Adipocyte (in vitro differentiated cells): ENCODE data around the gene ELOVL7.
"Not testable (repeated sequence)": the region's sequence is repeated elsewhere in the genome, so short reads cannot be mapped to it uniquely, and the experiment has no call there.

ENCODE experiments used
- DNase-seq: peaks from one replicate; pipeline ENCODE4 v3.0.0-alpha.2; 2015; ENCODE audit warnings: low read depth
- H3K27me3 ChIP-seq: replicated peaks from 2 replicates; pipeline ENCODE4 v1.7.0; 2013; ENCODE audit warnings: mild to moderate bottlenecking, low read length, moderate library complexity; ENCODE audit not compliant: control insufficient read depth, insufficient read depth
- H3K36me3 ChIP-seq: 2 replicates; pipeline ENCODE4 v1.7.0; 2013; ENCODE audit warnings: low read length, mild to moderate bottlenecking, moderate library complexity; ENCODE audit not compliant: control insufficient read depth, insufficient read depth, severe bottlenecking
- H3K4me1 ChIP-seq: 2 replicates; pipeline ENCODE4 v1.7.0; 2013; ENCODE audit warnings: mild to moderate bottlenecking, low read length, moderate library complexity; ENCODE audit not compliant: control insufficient read depth, insufficient read depth
- H3K4me3 ChIP-seq: 2 replicates; pipeline ENCODE4 v1.7.0; 2013; ENCODE audit warnings: mild to moderate bottlenecking, low read length, moderate library complexity
- H3K9ac ChIP-seq: 2 replicates; pipeline ENCODE4 v1.7.0; 2013; ENCODE audit warnings: mild to moderate bottlenecking, low read length, moderate library complexity
- H3K9me3 ChIP-seq: 2 replicates; pipeline ENCODE4 v1.7.0; 2013; ENCODE audit warnings: mild to moderate bottlenecking, low read length, moderate library complexity; ENCODE audit not compliant: control insufficient read depth

The ELOVL7 gene

DNA sequence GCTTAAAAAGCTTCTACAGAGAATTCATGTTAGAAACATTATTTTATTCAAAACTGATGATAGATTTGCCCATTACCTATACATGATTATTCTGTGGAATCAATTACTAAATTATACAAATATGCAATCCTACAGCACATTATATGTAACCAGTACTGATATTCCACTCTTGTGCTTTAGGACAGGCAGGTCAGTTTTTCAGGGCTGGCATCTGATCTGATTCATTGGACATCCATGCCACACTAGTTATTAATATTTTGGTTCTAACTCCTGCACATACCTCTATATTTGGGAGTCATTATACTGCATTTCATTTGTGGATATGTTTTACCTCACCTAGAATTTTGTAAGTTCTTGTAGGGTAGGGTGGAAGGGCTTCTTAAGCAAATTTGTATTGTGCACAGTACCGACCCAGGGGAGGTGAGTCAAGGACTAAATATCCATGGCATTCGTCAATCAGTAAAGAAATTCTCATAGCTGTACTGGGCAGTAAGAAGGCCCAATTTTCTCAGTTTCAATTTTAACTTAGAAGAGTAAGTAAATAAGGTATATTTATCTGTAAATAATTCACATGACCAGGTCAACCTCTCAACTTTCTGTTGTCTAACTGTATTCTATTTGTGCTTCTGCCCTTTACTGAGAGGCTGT is 33.5 kb downstream of the ELOVL7 start:
- peaks cover 5% of the 10 kb centered on the region for H3K27me3 ChIP-seq

DNA sequence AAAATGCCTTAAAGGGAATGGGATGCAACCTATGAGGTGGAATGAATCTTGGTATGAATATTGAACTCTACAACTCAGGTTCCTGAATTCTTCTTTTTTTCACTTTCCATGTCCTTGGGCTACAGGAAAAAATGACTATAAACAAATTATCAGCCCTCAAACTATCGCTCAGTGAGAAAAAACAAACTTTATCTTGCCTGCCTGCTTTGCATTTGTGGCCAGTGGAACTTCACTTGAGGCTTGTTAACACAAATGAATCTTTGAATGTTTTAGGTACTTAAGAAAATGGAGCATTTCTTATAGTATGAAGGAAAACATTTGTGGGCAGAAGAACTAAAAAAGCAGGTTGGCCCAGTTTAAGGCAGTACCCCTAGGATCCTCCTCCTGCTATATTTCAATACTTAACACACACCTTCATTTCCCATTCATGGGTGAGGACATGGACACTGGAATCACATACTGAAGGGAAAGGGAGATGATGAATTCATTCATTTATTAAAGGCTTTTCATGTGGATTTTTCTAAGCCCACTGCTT is 34.1 kb downstream of the ELOVL7 start:
- no peaks in the 10 kb centered on the region for H3K36me3 ChIP-seq
- H3K9ac ChIP-seq = no peak overlapping the region
- H3K4me3 ChIP-seq = no peak overlapping the region
- H3K4me1 ChIP-seq = no peaks in the 10 kb centered on the region
- H3K27me3 ChIP-seq = peaks cover 5% of the 10 kb centered on the region
- DNase-seq = no peak
- no peaks in the 10 kb centered on the region for H3K9me3 ChIP-seq

More for the DNA sequence above, 33.5 kb downstream of the ELOVL7 start:
- Histone ChIP-seq H3K4me3 (no peak overlapping the region), H3K9me3 (no peaks in the 10 kb centered on the region), H3K36me3 (no peaks in the 10 kb centered on the region), H3K9ac (no peak overlapping the region), H3K4me1 (no peaks in the 10 kb centered on the region)
- peak; percentile 6 for DNase-seq

DNA sequence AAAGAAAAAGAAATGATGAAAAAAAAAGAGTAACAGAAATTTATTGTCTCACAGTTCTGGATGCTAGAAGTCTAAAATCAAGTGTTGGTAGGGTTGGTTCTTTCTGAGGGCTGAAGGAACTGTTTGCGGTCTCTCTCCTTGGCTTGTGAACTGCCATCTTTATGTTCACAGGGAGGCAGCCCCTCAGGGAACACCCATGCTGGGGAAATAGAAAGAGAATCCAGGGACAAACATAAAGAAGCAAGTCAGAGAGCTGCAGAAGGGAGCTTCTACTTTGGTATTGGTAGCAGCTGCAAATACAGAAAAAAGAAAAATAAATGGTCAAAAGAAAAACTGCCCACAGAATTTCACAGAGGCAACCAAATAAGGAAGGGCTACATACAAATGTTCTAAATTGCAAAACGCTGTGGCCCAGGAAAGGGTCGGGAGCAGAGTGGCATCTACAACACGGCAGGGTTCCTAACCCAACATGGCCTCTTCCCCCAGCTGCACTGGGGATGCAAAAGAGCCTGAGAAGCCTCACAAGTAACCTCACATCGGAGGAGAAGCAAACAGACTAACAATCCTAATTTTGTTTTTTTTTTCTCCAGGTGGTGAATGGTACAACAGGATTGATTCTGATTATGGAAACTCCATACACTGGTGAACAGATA is 37.4 kb downstream of the ELOVL7 start:
- Histone ChIP-seq H3K36me3 (no peaks in the 10 kb centered on the region), H3K4me3 (no peak overlapping the region), H3K9ac (no peak overlapping the region), H3K4me1 (no peaks in the 10 kb centered on the region), H3K9me3 (no peaks in the 10 kb centered on the region), H3K27me3 (no peaks in the 10 kb centered on the region)
- no peak for DNase-seq

DNA sequence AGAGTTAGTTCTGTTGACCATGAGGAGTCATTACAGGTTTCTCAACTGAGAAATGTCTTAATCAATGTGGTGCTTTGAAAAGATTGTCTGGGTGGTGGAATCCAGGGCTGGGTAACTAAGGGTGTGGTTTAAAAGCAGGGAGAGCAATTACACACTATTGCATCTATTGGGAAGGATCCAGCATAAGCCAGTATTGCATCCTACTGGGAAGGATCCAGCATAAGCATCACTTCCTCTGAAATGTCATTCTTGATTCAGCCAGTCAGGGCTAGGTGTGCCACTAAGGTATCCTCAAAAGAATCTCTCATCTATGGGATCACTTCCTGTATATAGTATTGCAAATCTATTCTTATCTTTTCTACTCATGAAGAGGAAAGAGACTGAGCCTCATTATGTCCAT is 38.6 kb downstream of the ELOVL7 start:
- Histone ChIP-seq H3K9me3 (no peaks in the 10 kb centered on the region), H3K27me3 (no peaks in the 10 kb centered on the region), H3K4me1 (no peaks in the 10 kb centered on the region), H3K9ac (no peak overlapping the region), H3K36me3 (no peaks in the 10 kb centered on the region), H3K4me3 (no peak overlapping the region)
- DNase-seq = no peak

DNA sequence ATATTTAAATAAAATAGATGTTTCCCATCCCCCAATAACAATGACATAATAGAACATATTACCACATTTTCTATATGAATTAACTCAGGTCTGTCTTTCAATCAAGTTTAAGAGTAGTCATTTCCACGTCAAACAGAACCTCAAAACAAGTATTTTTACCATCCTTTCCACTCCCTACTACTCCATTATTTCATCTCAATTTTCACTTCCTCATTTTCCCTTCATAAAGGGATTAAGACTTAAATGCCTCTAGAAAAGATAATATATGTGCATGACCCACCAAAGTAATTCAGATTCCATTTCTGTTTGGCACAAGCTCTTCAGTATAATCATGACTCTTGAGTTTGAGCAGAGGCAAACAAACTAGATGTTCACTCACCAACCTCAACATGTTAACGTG is 40.4 kb downstream of the ELOVL7 start:
- H3K9me3 ChIP-seq = no peaks in the 10 kb centered on the region
- H3K36me3 ChIP-seq = no peaks in the 10 kb centered on the region
- H3K4me3 ChIP-seq = no peak overlapping the region
- H3K9ac ChIP-seq = no peak overlapping the region
- H3K4me1 ChIP-seq = no peaks in the 10 kb centered on the region
- DNase-seq = no peak
- H3K27me3 ChIP-seq = no peaks in the 10 kb centered on the region

DNA sequence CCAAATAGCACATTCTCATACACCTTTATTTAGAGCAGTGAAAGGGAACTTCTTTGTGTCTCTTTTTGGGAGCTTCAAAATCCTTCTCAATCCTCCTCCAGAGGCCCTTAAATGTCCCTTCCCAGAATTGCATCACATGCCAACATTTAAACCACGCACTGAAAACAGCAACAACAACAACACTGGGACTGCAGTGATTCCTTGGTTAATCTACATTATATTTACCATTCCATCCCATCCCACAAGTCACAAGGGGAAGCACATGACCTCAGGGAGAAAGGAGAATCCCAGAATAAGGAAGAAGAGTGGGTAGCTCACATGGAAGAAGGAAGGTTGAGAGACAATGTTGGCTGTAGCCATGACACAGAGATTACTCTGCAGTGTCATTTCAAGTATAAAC is 41.1 kb downstream of the ELOVL7 start:
- Histone ChIP-seq H3K4me1 (no peaks in the 10 kb centered on the region), H3K4me3 (no peak overlapping the region), H3K9me3 (no peaks in the 10 kb centered on the region), H3K27me3 (no peaks in the 10 kb centered on the region), H3K9ac (no peak overlapping the region), H3K36me3 (no peaks in the 10 kb centered on the region)
- no peak for DNase-seq

DNA sequence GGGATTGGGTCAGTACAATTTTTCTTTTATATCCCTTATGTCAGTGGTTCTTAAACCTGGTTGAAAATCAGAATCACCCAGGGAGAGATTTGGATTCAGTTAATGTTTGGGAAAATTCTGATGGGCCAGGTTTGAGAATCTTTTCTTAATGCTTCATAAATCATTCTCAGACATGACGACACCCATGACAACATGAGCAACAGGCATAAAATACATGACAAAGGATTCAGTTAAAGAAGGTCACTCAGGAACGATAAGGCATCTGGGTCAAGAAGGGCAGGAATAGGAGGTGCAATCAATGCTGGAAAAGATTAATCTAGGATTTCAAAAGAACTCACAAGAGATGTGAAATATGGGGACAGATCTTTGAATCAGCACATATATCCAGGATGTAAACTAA is 41.8 kb downstream of the ELOVL7 start:
- H3K9ac ChIP-seq = no peak overlapping the region
- H3K4me1 ChIP-seq = no peaks in the 10 kb centered on the region

DNA sequence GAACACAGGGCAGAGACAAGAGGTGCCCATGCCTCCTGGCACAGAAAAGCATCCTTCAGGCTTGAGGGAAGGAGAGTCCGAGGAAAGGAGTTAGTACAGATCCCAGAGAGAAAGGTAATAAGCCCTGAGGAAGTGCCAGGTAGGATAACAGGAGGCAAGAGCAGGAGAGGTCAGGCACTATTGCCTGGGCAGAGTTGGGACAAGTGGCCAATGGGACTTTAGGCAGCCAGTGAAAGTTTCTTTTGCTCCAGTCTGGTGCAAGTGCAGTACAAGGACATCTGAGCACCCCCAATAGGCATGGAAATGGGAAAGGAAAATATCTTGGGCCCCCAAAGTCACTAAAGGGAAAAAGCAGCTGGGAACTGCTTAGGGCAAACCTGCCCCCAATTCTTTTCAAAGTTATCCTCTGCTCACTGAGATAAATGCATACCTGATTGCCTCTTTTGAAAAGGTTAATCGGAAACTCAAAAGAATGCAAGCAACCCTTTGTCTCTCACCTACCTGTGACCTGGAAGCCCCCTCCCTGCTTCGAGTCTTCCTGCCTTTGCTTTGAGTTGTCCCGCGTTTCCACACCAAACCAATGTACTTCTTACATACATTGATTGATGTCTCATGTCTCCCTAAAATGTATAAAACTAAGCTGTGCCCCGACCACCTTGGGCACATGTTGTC is 46.5 kb downstream of the ELOVL7 start:
- no peak overlapping the region for H3K4me3 ChIP-seq
- H3K9me3 ChIP-seq = no peaks in the 10 kb centered on the region
- H3K9ac ChIP-seq = no peak overlapping the region
- H3K4me1 ChIP-seq = no peaks in the 10 kb centered on the region
- H3K27me3 ChIP-seq = peaks cover 4% of the 10 kb centered on the region
- no peak for DNase-seq
- no peaks in the 10 kb centered on the region for H3K36me3 ChIP-seq

More for the DNA sequence above, 41.8 kb downstream of the ELOVL7 start:
- H3K27me3 ChIP-seq = peaks cover 4% of the 10 kb centered on the region
- no peaks in the 10 kb centered on the region for H3K36me3 ChIP-seq
- no peaks in the 10 kb centered on the region for H3K9me3 ChIP-seq
- H3K4me3 ChIP-seq = no peak overlapping the region
- DNase-seq = no peak

DNA sequence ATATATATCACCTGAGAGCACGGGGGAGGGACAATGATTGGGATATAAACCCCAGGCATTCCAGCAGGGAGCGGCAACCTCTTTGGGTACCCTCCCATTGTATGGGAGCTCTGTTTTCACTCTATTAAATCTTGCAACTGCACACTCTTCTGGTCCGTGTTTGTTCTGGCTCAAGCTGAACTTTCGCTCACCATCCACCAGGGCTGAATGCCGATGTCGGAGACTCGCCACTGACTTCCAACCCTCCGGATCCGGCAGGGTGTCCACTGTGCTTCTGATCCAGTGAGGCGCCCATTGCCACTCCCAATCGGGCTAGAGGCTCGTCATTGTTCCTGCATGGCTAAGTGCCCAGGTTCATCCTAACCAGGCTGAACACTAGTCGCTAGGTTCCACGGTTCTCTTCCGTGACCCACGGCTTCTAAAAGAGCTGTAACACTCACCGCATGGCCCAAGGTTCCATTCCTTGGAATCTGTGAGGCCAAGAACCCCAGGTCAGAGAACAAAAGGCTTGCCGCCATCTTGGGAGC is 48.6 kb downstream of the ELOVL7 start:
- H3K4me1 ChIP-seq, H3K9me3 ChIP-seq, H3K27me3 ChIP-seq, H3K9ac ChIP-seq, DNase-seq, H3K36me3 ChIP-seq, H3K4me3 ChIP-seq: not testable (repeated sequence)

DNA sequence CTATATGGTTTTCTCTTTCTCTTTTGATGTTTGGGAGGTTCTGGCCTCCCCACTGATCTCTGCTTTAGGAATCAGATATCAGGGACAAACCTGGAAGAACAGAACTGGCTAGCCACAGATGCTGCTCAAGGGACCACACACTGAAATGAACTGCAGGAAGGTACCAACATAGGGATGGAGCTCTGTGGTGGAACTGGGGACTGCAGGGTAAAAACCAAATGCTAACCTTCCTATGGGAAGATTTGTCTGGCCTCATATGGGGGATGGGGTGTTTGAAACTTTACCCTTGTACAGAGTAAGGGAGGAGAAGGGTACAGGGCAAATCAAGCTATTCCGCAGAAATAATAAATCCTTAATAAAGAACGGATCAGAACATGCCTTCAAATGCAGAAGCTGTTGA is 49.4 kb downstream of the ELOVL7 start:
- DNase-seq = no peak
- H3K4me3 ChIP-seq = no peak overlapping the region
- H3K9ac ChIP-seq = no peak overlapping the region
- no peaks in the 10 kb centered on the region for H3K36me3 ChIP-seq
- no peaks in the 10 kb centered on the region for H3K4me1 ChIP-seq
- H3K27me3 ChIP-seq = peaks cover 4% of the 10 kb centered on the region
- H3K9me3 ChIP-seq = no peaks in the 10 kb centered on the region

DNA sequence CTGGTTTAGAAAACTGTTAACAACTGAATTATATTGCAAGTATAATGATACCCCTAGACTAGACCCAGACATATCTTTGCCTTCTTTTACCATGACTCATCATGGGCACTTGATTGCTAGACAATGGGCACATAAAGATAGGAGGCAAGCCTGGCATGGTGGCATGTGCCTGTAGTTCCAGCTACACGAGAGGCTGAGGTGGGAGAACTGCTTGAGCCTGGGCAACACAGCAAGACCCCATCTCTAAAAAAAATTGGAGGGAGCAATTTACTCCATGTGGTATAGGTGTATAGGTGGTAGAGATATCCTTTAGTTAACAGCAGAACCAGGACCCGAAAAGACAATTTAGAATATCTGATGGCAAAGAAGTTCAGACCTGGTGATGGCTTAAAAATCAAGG is 51.6 kb downstream of the ELOVL7 start:
- Histone ChIP-seq H3K4me3 (no peak overlapping the region), H3K27me3 (no peaks in the 10 kb centered on the region), H3K9ac (no peak overlapping the region), H3K4me1 (no peaks in the 10 kb centered on the region), H3K9me3 (no peaks in the 10 kb centered on the region), H3K36me3 (no peaks in the 10 kb centered on the region)
- no peak for DNase-seq
